B cell (primary cell): ENCODE measurements around the gene IL17RA. TPM values are rescaled to one million over a fixed set of nuclear protein-coding genes. Genes with fewer than 3 reads are reported as not detected.

ENCODE experiments used
- ATAC-seq: fragments of 200-7000 bp; cut with Tn5 transposase; one replicate; pipeline ENCODE4 v1.10.0; 2021; ENCODE audit warnings: low read depth, mild to moderate bottlenecking, moderate number of reproducible peaks, moderate library complexity
- CTCF ChIA-PET: fragments of 350-600 bp; sonication (Branson Sonifier 250); formaldehyde crosslinking; loops from one replicate; lab custom pipeline; 2021; ENCODE audit warnings: antibody characterized with exemption, inconsistent platforms; lab: Charles Lee
- POLR2A ChIA-PET: fragments of 350-600 bp; sonication (Branson Sonifier 250); formaldehyde crosslinking; loops from one replicate; lab custom pipeline; 2021; ENCODE audit warnings: antibody characterized with exemption; lab: Charles Lee
- DNase-seq: peaks from one replicate; pipeline ENCODE4 v3.0.0; 2013
- H2AFZ ChIP-seq: 2 replicates; pipeline ENCODE4 v1.6.1; 2012; ENCODE audit warnings: mild to moderate bottlenecking, low read depth, low read length; ENCODE audit not compliant: insufficient read depth, poor library complexity, severe bottlenecking
- H3K27ac ChIP-seq, 2 donors: 1 replicate in 1 of 2; 2 replicates in 1 of 2; pipeline ENCODE4 v1.5.1; 2012 to 2013; ENCODE audit warnings: low read length in 2 of 2, mild to moderate bottlenecking in 2 of 2, moderate library complexity in 1 of 2
- H3K27me3 ChIP-seq, 4 experiments: fragments of 200-600 bp in 1 of 4; sonication (generic) in 1 of 4; replicated peaks in 1 of 4; 1 replicate in 2 of 4; 2 replicates in 2 of 4; pipeline versions ENCODE4 v1.6.1 to v1.7.0; 2013 to 2016; ENCODE audit warnings: low read length in 3 of 4, mild to moderate bottlenecking in 2 of 4, mixed read lengths in 1 of 4, moderate library complexity in 1 of 4; ENCODE audit not compliant: insufficient read depth in 4 of 4, control insufficient read depth in 3 of 4; ENCODE audit errors: control extremely low read depth in 1 of 4
- H3K36me3 ChIP-seq, 2 experiments: replicated peaks in 1 of 2; 1 replicate in 1 of 2; 2 replicates in 1 of 2; pipeline versions ENCODE4 v1.6.1 to v1.7.1; 2013; ENCODE audit warnings: low read length in 1 of 2; ENCODE audit not compliant: insufficient read depth in 2 of 2, control insufficient read depth in 1 of 2; ENCODE audit errors: control extremely low read depth in 1 of 2, extremely low read depth in 1 of 2
- H3K4me1 ChIP-seq, 2 donors: fragments of 200-600 bp in 1 of 2; sonication (generic) in 1 of 2; 1 replicate in 1 of 2; 2 replicates in 1 of 2; pipeline versions ENCODE4 v1.5.1 to v1.6.1; 2013 to 2017; ENCODE audit warnings: low read length in 2 of 2; ENCODE audit not compliant: control insufficient read depth in 2 of 2, insufficient read depth in 2 of 2
- H3K4me2 ChIP-seq: replicated peaks from 2 replicates; pipeline ENCODE3; 2012; ENCODE audit warnings: mild to moderate bottlenecking, low read depth, low read length; ENCODE audit not compliant: poor library complexity, severe bottlenecking
- H3K4me3 ChIP-seq, 5 experiments: fragments of 200-600 bp in 1 of 5; sonication (generic) in 1 of 5; 1 replicate in 3 of 5; 2 replicates in 2 of 5; pipeline versions ENCODE4 v1.5.1 to v1.7.0; 2011 to 2016; ENCODE audit warnings: low read length in 4 of 5, mild to moderate bottlenecking in 4 of 5, low read depth in 2 of 5, control low read depth in 1 of 5, moderate library complexity in 1 of 5; ENCODE audit not compliant: insufficient read depth in 1 of 5; ENCODE audit errors: control extremely low read depth in 1 of 5, extremely low read depth in 1 of 5
- H3K79me2 ChIP-seq: fragments of 200-600 bp; sonication (generic); one replicate; pipeline ENCODE4 v1.6.0; 2016; ENCODE audit warnings: low read length; ENCODE audit not compliant: control insufficient read depth, insufficient read depth
- H3K9ac ChIP-seq: fragments of 200-600 bp; sonication (generic); 2 replicates; pipeline ENCODE4 v1.6.1; 2017; ENCODE audit warnings: mild to moderate bottlenecking, low read length, moderate library complexity
- H3K9me3 ChIP-seq, 3 donors: one replicate each; pipeline versions ENCODE4 v1.6.1 to v1.7.1; 2013; ENCODE audit warnings: low read length in 2 of 3; ENCODE audit not compliant: control insufficient read depth in 2 of 3, insufficient read depth in 1 of 3; ENCODE audit errors: control extremely low read depth in 1 of 3
- H4K20me1 ChIP-seq: 2 replicates; pipeline ENCODE4 v1.6.0; 2012; ENCODE audit warnings: mild to moderate bottlenecking, low read length; ENCODE audit not compliant: insufficient read depth, control insufficient read depth, poor library complexity, severe bottlenecking
- H3K27ac Mint-ChIP-seq: one replicate; pipeline ENCODE4 v1.8.0; 2021; ENCODE audit warnings: mixed read lengths
- H3K27me3 Mint-ChIP-seq: one replicate; pipeline ENCODE4 v1.8.0; 2021; ENCODE audit warnings: mixed read lengths
- H3K4me1 Mint-ChIP-seq: one replicate; pipeline ENCODE4 v1.8.0; 2021; ENCODE audit warnings: mixed read lengths
- H3K4me3 Mint-ChIP-seq: one replicate; pipeline ENCODE4 v1.8.0; 2021; ENCODE audit warnings: mixed read lengths
- H3K9me3 Mint-ChIP-seq: one replicate; pipeline ENCODE4 v1.8.0; 2022; ENCODE audit warnings: mixed read lengths; ENCODE audit not compliant: insufficient read depth
- CTCF ChIP-seq: fragments of 200-600 bp; IDR thresholded peaks from one replicate; pipeline ENCODE4 v1.8.0; 2022; ENCODE audit warnings: antibody characterized with exemption, mild to moderate bottlenecking
- EZH2 ChIP-seq: IDR thresholded peaks from 2 replicates; pipeline ENCODE4 v1.6.1; 2012; ENCODE audit warnings: borderline replicate concordance, low read depth, mild to moderate bottlenecking, moderate library complexity, low read length; ENCODE audit not compliant: insufficient read depth, poor library complexity, severe bottlenecking
- WGBS: methylation state at CpG from one replicate; pipeline ENCODE4 v1.1.5; 2013; ENCODE audit warnings: missing lambda C conversion rate; ENCODE audit not compliant: insufficient coverage; 5-methylcytosine and 5-hydroxymethylcytosine counted together
- intact Hi-C: fragments of 100-400 bp; cut with micrococcal nuclease; formaldehyde crosslinking; loops from one replicate; pipeline ENCODE4 v1.10.0; 2022
- polyA plus RNA-seq: library from polyadenylated mRNA; depleted of rRNA; stranded (reverse); fragments of >200 nt; gene quantifications from 2 replicates; pipeline ENCODE4 v1.2.3, GENCODE V29; 2012
- total RNA-seq, 2 donors: library from RNA; stranded (reverse); fragments of 120-200 nt in 1 of 2; gene quantifications; 1 replicate in 1 of 2; 2 replicates in 1 of 2; pipeline versions ENCODE4 v1.2.3 to v1.2.4, GENCODE V29; 2013 to 2022

IL17RA gene
- total and polyA plus RNA-seq, 2 donors (not counting 1 experiment from before 2014, with no cell fraction given) = 8.1 to 24.6 TPM

DNA sequence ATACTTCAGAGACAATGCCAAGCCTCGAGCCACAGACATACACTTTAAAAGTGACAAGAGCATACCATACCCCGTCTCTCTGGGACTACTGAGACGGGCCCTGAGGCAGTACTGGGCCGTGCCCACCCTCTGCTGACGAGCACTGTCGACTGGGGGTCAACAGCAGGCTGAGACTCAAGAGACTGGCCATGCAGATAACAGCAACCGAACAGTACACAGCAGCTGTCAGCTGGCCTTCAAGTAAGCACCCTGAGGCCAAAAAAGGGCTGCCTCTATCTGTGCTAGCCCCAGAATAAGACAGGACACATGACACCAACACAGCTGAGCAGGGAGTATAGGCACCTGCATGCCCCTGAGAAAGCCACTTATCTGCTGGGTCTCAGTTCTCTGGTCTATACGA lies 55.2 kb downstream of the IL17RA start:
- intact Hi-C loops = no loop called here
- H3K4me3 Mint-ChIP-seq = no peak overlapping the region
- Histone ChIP-seq H3K27ac (no peak overlapping the region), H3K9ac (no peak overlapping the region), H2AFZ (no peak overlapping the region), H3K4me2 (no peak overlapping the region), H3K36me3 (peaks cover 0 to 47% of the 10 kb centered on the region in 2 experiments), H3K4me1 (no peaks in the 10 kb centered on the region), H3K9me3 (no peaks in the 10 kb centered on the region), H3K27me3 (no peaks in the 10 kb centered on the region), H3K4me3 (no peak overlapping the region), H4K20me1 (no peaks in the 10 kb centered on the region), H3K79me2 (no peaks in the 10 kb centered on the region)
- DNase-seq (no peak), ATAC-seq (no peak)
- H3K27me3 Mint-ChIP-seq = no peaks in the 10 kb centered on the region
- ChIA-PET CTCF (no interaction called here), POLR2A (no interaction called here)
- no peaks in the 10 kb centered on the region for H3K9me3 Mint-ChIP-seq
- 84% methylated on average over 7 of the region's 8 CpGs for WGBS
- H3K27ac Mint-ChIP-seq = no peak overlapping the region
- no peaks in the 10 kb centered on the region for H3K4me1 Mint-ChIP-seq
- no peak for TF ChIP-seq CTCF
- no peak for TF ChIP-seq EZH2

GRCh38 chr22:17140826-17141766 lies 56.3 kb downstream of the IL17RA start:
- H3K9me3 Mint-ChIP-seq = no peaks in the 10 kb centered on the region
- CTCF ChIA-PET = no interaction called here
- ATAC-seq (no peak), DNase-seq (no peak)
- no peak overlapping the region for H2AFZ ChIP-seq
- no peak overlapping the region for H3K4me3 Mint-ChIP-seq
- H3K4me3 ChIP-seq = no peak overlapping the region
- no peaks in the 10 kb centered on the region for H3K9me3 ChIP-seq
- no peaks in the 10 kb centered on the region for H3K27me3 Mint-ChIP-seq
- no peak overlapping the region for H3K27ac ChIP-seq
- no peak overlapping the region for H3K9ac ChIP-seq
- no peak overlapping the region for H3K4me2 ChIP-seq
- WGBS = over 99% methylated on average over 8 of the region's 9 CpGs
- H3K79me2 ChIP-seq = no peaks in the 10 kb centered on the region
- H3K4me1 ChIP-seq = no peaks in the 10 kb centered on the region
- no peak overlapping the region for H3K27ac Mint-ChIP-seq
- POLR2A ChIA-PET = no interaction called here
- H3K36me3 ChIP-seq = peaks cover 0 to 47% of the 10 kb centered on the region in 2 experiments
- no peaks in the 10 kb centered on the region for H3K27me3 ChIP-seq
- TF ChIP-seq CTCF (no peak), EZH2 (no peak)
- intact Hi-C loops = no loop called here
- H4K20me1 ChIP-seq = no peaks in the 10 kb centered on the region
- no peaks in the 10 kb centered on the region for H3K4me1 Mint-ChIP-seq
